Chondrocyte (in vitro differentiated cells): ENCODE data around the gene CAPN10. TPM values are rescaled to one million over a fixed set of nuclear protein-coding genes. Genes with fewer than 3 reads are reported as not detected.

Experiments
- DNase-seq: peaks from one replicate; pipeline ENCODE4 v3.0.0; 2021; ENCODE audit warnings: mixed read lengths, low spot score
- H3K27ac Mint-ChIP-seq: one replicate; pipeline ENCODE4 v1.8.0; 2021; ENCODE audit warnings: mild to moderate bottlenecking, moderate library complexity, mixed read lengths; ENCODE audit not compliant: unreplicated experiment
- H3K27me3 Mint-ChIP-seq: 2 replicates; pipeline ENCODE4 v1.8.0; 2021; ENCODE audit warnings: low read depth, mixed read lengths
- H3K36me3 Mint-ChIP-seq: 2 replicates; pipeline ENCODE4 v1.8.0; 2021; ENCODE audit warnings: low read depth, mixed read lengths
- H3K4me1 Mint-ChIP-seq: 2 replicates; pipeline ENCODE4 v1.8.0; 2021; ENCODE audit warnings: low read depth, mild to moderate bottlenecking, mixed read lengths
- H3K4me3 Mint-ChIP-seq: one replicate; pipeline ENCODE4 v1.8.0; 2021; ENCODE audit warnings: mild to moderate bottlenecking, moderate library complexity, mixed read lengths; ENCODE audit not compliant: unreplicated experiment
- H3K9me3 Mint-ChIP-seq: 2 replicates; pipeline ENCODE4 v1.8.0; 2021; ENCODE audit warnings: low read depth, mixed read lengths
- CTCF ChIP-seq: fragments of 200-600 bp; sonication (generic); IDR thresholded peaks from 2 replicates; pipeline ENCODE4 v1.5.0; 2021; ENCODE audit warnings: antibody characterized with exemption, mild to moderate bottlenecking, moderate library complexity
- total RNA-seq: library from RNA; stranded (reverse); gene quantifications from 3 replicates; pipeline ENCODE4 v1.2.1, GENCODE V29; 2021

Gene CAPN10
- total RNA-seq, 1 donor from 2014 or later: 22.7 TPM

GRCh38 chr2:240573516-240574385 lies 12.8 kb upstream of the CAPN10 start:
- Mint-ChIP-seq H3K36me3 (peaks cover 3% of the 10 kb centered on the region), H3K4me3 (no peak overlapping the region), H3K4me1 (peaks cover 20% of the 10 kb centered on the region)

GRCh38 chr2:240574386-240575100 lies 12.0 kb upstream of the CAPN10 start:
- no peaks in the 10 kb centered on the region for H3K27me3 Mint-ChIP-seq
- no peaks in the 10 kb centered on the region for H3K9me3 Mint-ChIP-seq
- no peak overlapping the region for H3K27ac Mint-ChIP-seq
- no peak overlapping the region for H3K4me3 Mint-ChIP-seq
- no peak for TF ChIP-seq CTCF
- DNase-seq: peak; percentile 80
- peaks cover 17% of the 10 kb centered on the region for H3K4me1 Mint-ChIP-seq
- H3K36me3 Mint-ChIP-seq: peaks cover 3% of the 10 kb centered on the region

More at GRCh38 chr2:240573516-240574385, 12.8 kb upstream of the CAPN10 start:
- H3K27ac Mint-ChIP-seq: no peak overlapping the region
- H3K9me3 Mint-ChIP-seq: no peaks in the 10 kb centered on the region
- H3K27me3 Mint-ChIP-seq: no peaks in the 10 kb centered on the region
- DNase-seq: peak; percentile 85
- TF ChIP-seq CTCF: no peak

GRCh38 chr2:240575101-240575965 lies 11.2 kb upstream of the CAPN10 start:
- Mint-ChIP-seq H3K9me3 (no peaks in the 10 kb centered on the region), H3K4me3 (no peak overlapping the region), H3K27me3 (no peaks in the 10 kb centered on the region), H3K4me1 (peaks cover 18% of the 10 kb centered on the region), H3K27ac (no peak overlapping the region), H3K36me3 (peaks cover 3% of the 10 kb centered on the region)
- DNase-seq: peak; percentile 93
- TF ChIP-seq CTCF: no peak

- no peak for DNase-seq
- Mint-ChIP-seq H3K9me3 (no peaks in the 10 kb centered on the region), H3K4me3 (no peak overlapping the region), H3K27ac (no peak overlapping the region), H3K36me3 (peaks cover 5% of the 10 kb centered on the region), H3K4me1 (peaks cover 17% of the 10 kb centered on the region), H3K27me3 (no peaks in the 10 kb centered on the region)
- no peak for TF ChIP-seq CTCF
These were observed 10.5 kb upstream of the CAPN10 start for GRCh38 chr2:240576036-240576435.
